NCI-H345 treated with DMSO at 0.1 percent for 48 hours (cell line): ENCODE measurements around the gene PPIAL4G.
"Not testable (repeated sequence)": the region's sequence is repeated elsewhere in the genome, so short reads cannot be mapped to it uniquely, and the experiment has no call there.

ENCODE experiments used
- DNase-seq: peaks from one replicate; lab custom pipeline; 2025; ENCODE audit not compliant: unreplicated experiment; lab: John Stamatoyannopoulos, UW

PPIAL4G gene

DNA sequence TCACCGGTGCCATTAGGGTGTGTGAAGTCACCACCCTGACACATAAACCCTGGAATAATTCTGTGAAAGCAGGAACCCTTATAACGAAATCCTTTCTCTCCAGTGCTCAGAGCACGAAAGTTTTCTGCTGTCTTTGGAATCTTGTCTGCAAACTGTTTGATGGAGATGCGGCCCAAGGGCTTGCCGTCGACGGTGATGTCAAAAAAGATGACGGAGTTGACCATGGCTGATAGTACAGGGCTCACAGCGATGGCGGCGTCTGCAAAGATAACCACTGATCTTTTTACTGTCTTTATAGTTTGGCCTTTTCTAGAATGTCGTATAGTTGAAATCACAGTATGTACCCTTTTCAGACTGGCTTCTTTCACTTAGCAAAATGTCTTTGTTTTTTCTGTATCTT is at the start of gene PPIAL4G:
PPIAL4G (minus strand) TSS at position 274 of the 400 bp plus-strand sequence; CDS start at position 224, 50 bp downstream.
- not testable (repeated sequence) for DNase-seq

DNA sequence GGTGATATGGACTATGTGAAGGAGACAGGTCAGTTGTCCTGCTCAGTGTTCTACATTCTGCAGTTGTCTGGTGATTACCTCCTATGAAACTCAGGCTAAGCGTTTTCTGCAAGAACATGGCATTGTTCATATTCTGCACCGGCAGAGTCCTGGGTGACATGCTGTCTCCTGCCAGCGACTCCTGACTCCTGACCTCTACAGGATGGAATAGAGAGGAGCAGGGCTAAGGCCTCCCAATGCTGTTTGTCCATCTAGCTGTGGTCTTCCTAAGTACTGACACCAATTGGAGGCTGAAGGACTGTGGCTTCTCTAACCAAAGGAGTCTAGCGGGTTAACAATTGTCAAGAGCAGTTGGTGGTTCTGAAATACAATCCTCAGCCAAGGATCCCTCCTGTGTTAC is 49.1 kb upstream of the PPIAL4G start:
- not testable (repeated sequence) for DNase-seq

DNA sequence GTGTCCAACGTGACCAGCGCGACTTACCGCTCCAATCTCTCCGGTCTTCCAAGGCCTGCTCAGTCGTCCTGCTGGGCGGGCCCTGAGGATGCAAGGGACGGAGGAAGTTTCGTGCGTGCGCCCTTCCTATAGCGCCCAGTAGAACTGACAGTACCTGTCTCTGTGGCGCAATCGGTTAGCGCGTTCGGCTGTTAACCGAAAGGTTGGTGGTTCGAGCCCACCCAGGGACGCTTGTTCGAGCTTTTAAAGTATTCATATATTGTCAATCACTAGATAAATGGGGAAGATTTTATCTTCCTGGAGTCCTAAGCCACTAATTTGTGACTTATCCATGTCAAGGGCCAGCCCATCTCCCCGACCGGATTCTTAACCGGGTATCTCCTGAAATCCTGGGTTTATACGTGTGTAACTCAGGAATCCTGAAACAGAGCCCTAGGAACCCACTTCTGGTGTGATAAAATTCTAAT is 46.0 kb upstream of the PPIAL4G start:
- DNase-seq: peak; percentile 65

DNA sequence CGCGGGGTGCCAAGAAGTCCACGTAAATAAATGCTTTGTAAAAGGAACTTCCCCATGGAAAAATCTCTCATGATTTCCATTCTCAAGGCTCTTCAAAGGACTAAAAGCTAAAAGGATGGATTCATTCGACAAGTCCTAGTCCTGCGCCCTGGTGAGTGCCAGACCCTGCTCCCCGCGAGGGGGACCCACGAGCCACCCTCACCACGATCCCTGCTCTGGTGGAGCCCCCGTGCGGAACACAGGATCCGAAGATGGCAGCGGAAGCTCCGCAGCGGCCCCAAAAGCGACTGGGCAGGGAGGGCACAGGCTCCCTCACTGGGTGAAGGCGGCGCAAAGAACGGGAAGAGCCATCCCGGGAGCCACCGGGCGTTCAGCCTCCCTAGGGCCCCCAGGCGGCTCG is 45.5 kb upstream of the PPIAL4G start:
- DNase-seq: not testable (repeated sequence)

DNA sequence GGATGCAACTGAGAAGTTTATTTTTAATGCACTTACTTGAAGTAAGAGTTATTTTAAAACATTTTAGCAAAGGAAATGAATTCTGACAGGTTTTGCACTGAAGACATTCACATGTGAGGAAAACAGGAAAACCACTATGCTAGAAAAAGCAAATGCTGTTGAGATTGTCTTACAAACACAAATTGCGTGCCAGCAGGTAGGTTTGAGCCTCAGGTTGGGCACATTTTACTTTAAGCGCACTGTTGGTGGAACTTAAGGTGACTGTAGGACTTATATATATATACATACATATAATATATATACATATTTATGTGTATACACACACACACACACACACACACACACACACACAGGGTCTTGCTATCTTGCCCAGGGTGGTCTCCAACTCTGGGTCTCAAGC is 43.5 kb upstream of the PPIAL4G start:
- DNase-seq: not testable (repeated sequence)

DNA sequence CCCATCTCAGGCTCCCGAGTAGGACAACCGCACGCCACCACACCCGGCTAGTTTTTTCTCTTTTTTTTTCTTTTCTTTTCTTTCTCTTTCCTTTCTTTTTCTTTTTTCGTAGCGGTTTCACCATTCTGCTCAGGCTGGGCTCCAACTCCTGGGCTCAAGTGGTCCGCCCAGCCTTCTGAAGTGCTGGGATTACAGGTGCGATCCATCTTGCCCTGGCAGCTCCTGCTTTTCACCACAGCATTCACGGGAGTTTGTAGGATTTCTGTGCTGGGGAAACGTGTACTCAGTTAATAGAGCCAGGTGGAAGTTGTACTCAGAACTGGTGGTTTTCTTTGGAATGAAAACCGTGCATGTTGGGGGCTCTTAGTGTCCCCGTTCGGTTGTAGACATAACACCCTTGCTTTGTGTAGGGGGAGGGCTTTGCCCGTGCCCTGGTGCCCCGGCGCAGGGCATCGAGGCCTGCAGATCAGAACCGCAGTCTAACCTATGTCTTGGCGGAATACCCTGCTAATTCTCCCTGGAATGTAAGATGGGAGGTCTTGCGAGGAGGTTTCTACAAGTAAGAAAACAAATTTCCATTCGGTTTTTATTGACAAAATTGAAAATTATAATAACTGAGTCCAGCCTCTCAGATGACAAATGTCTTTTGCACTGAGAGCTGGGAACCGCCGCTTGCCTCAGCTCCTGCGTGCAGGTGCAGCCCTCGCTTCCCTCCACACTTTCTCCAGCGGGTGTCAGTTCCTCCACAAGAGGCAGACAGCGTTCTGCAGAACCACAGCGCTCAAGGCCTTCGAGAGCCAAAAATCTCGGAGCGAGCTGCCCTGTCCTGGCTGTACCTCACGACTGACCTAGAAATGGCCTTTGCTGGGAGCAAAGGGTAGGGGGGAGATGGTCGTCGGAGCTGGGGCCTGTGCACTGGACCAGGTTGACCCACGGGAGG is 40.4 kb upstream of the PPIAL4G start:
- DNase-seq: not testable (repeated sequence)

DNA sequence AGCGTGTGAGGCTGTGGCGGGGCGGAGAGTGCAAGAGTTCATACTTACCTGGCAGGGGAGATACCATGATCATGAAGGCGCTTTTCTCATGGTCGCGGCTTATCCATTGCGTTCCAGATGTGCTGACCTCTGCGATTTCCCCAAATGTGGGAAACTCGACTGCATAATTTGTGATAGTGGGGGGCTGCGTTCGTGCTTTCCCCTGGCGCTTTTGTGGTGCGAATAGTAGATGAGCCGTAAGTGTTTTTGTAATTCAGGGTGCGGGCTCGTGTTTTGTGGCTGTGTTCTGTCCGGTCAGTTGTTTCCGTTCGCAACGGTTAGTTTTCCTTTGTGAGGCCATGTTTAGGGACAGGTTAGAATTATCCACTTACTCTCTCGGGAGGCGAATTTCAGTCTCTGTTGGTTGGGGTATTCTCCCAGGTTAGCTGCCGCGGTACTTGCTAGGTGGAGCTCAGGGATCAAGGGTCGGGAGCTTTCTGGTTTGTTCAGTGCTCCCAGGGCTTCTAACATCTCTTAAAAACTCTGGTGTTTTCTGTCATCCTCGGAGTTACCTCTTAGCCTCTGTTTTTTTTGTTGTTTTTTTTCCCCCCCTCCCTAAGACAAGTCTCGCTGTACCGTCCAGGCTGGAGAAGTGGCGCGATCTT is 39.6 kb upstream of the PPIAL4G start:
- peak; percentile 99 for DNase-seq

DNA sequence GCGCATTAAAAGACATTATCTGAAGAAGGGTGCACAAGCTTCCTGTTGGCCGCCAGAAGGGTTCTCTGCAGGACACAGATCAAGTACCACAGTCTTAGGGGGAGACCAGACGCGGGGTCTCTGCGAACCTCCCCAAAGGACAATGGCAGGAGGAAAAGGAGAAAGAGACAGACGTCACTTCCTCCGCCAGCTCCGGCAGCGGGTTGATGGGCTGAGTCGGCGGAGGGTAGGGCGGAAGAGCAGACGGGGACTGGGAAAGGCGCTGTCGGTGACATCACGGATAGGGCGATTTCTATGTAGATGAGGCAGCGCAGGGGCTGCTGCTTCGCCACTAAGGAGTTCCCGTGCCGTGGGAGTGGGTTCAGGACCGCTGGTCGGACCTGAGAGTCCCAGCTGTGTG is 39.0 kb upstream of the PPIAL4G start:
- DNase-seq: peak; percentile 90

DNA sequence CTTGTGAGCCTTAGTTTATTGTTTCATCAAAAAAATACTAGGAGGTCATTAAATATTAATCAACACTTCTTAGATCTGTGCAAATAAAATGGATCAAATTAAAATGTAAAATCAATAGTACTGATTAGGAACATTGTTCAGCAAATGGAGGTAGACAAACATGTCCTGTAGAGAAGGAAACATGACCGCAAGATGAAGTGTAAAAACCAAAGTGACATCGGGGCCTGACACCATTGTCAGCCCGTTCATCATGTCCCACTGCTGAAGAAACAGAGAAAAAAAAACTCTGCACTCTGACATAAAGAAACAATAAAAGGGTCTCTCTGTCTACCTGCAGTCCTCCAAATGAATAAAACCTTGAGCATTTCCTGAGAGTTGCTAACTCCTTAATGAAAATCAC is 31.2 kb upstream of the PPIAL4G start:
- DNase-seq: not testable (repeated sequence)

DNA sequence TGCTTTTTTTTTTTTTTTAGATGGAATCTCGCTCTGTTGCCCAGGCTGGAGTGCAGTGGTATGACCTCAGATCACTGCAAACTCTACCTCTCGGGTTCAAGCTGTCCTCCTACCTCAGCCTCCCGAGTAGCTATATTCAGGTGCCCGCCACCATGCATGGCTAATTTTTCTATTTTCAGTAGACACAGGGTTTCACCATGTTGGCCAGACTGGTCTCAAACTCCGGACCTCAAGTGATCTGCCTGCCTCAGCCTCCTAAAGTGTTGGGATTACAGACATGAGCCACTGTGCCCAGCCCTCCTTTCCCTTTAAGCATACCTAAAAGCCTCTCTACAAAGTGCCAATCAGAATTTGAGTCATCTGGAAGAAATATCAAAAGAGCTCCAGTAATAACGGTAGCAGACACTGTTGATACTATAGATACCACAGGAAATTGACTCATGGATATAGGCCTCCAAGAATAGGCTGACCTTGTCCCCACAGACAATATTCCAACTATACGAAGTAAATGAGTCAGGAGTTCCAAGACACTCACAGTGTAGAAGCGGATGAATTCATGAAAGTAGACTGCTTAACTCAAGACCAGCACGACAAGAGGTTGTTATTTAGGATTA is 29.6 kb upstream of the PPIAL4G start:
- DNase-seq: not testable (repeated sequence)

DNA sequence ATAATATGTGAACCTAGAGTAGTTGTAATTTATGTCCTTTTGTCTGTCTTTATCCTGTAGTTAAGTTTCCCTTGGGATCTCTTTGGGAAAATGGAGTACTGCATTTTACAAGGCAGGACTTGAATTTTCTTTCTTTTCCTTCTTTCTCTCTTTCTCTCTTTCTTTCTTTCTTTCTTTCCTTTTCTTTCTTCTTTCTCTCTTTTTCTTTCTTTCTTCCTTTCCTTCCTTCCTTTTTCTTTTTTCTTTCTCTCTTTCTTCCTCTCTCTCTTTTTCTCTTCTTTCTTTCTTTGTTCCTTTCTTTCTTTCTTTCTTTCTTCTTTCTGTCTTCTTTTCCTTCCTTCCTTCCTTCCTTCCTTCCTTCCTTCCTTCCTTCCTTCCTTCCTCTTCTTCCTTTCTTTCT is 10.8 kb upstream of the PPIAL4G start:
- DNase-seq: not testable (repeated sequence)

DNA sequence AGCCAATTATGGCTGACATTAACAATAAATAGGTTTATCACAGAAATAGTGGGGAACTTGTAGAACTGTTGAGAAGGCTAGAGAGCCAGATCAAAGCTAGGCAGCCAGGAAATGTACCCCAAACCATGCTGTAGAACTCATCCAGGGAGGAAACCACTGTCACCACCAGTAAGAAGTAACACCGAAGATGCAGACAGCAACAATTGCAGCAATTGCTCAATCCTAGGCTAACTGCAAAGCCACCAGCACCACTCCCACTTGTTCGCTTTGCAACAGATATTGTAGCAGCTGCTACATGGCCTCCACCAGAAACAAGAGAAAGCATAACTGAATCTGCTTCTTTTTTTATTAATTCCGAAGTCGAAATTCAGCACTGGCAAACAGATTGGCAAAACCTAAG is 2.0 kb downstream of the PPIAL4G start:
- not testable (repeated sequence) for DNase-seq

DNA sequence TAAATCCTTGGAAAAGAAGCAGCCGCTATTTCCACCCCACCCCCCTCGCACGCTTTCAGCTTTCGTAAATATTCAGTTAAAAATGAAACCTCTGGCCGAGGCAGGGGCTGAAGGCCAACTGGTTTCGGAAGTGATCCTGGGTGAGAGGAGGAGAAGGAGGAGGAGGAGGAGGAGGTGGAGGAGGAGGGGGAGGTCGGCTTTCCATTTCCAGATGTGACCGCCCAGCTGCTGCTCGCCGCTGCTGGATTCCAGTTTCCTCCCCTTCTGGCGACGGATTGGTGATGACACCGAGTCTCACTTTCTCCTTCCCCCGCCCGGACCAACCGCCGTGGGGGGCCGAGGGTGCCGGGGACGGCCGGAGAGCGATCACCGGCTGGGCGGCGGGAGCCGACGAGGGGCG is 23.4 kb downstream of the PPIAL4G start:
- not testable (repeated sequence) for DNase-seq

DNA sequence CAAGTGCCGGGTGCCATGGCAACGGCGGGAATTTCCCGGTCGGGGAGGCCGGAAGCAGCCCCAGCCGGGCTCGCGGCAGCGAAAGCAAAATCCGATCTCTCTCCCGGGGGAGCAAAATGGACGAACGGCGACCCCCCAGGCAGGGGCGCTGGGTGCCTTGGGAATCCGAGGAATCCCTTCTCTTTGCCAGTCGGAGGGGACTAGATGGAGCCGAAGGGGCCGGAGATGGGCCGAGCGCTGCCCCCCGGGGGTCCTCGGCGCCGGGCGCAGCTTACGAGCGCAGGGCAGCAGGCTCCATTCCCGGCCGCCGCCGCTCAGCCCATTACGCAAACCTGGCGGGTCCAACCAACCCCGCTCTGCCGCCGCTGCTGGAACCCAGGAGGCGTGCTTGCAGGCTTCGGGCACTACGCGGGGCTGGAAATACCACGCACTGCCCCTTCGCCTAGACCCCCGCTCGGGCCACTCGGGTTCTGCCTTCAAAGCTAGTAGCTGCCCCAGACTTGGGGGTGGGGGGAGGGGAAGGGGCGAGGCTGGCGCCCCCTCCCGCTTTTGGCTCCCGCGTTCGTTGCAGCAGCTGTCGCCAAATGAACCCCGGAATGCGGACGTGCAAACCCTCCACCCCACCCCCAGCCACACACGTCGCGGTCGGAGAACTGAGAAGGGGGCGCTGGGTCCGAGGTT is 24.1 kb downstream of the PPIAL4G start:
- DNase-seq: peak; percentile 12

DNA sequence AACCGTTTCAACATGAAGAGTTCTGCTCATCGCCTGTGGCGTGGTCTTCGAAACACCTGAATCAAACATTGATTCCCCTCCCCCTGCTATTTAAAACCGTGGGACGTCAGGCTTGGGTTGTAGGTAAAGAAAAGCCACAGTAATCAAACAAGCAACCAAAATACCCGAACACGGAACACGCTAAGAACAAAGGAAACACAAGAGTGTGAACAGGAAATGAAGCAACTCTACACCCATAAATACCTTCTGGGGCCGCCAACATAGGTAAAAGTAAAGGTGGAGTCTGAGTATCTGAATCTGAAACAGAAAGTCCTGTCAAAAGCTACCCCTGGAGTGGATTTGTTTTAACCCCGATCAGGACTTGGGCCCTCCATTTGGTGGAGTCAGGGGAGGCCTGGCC is 24.7 kb downstream of the PPIAL4G start:
- not testable (repeated sequence) for DNase-seq

DNA sequence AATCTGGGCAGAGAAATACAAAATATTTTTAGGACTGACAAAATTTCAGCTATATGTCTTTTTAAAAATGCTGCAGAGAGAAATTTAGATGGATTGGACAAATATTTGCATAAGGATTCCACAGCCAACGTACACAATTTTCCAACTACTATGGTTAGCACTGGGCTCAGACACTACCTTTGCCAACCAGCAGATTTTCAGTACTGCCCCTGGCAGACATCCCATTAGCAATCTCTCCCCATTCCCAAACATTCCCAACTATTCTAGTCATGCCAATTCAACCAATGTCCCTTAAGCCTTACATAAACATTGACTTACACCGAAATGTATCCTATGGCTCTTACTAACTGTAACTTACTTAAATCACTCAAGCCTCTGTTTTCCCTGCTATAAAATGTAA is 30.3 kb downstream of the PPIAL4G start:
- DNase-seq: not testable (repeated sequence)

DNA sequence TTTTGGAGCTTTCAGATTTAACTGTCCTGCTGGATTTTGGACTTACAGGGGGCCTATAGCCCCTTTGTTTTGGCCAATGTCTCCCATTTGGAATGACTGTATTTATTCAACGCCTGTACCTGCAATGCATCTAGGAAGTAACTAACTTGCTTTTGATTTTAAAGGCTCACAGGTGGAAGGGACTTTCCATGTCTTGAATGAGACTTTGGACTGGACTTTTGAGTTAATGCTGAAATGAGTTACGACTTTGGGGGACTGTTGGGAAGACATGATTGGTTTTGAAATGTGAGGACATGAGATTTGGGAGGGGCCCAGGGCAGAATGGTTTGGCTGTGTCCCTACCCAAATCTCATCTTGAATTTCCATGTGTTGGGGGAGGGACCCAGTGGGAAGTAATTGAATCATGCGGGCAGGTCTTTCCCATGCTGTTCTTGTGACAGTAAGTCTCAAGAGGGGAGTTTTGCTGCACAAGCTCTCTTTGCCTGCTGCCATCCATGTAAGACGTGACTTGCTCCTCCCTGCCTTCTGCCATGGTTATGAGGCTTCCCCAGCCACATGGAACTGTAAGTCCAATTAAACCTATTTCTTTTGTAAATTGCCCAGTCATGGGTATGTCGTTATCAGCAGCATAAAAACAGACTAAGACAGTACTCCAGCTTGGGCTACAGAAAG is 43.3 kb downstream of the PPIAL4G start:
- not testable (repeated sequence) for DNase-seq

DNA sequence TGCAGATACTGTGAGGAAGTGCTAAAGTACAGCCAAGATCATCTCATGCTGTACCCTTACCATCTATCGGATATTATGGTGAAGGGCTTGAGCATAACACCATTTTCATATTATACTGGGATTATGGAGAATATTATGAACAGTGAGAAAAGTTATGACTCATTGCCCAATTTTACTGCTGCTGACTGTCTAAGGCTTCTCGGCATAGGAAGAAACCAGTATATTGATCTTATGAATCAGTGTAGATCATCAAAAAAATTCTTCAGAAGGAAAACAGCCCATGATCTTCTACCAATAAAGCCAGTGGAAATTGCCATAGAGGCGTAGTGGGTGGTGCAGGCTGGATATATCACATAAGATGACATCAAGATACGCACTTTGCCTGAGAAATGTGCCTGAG is 47.7 kb downstream of the PPIAL4G start:
- no peak for DNase-seq

DNA sequence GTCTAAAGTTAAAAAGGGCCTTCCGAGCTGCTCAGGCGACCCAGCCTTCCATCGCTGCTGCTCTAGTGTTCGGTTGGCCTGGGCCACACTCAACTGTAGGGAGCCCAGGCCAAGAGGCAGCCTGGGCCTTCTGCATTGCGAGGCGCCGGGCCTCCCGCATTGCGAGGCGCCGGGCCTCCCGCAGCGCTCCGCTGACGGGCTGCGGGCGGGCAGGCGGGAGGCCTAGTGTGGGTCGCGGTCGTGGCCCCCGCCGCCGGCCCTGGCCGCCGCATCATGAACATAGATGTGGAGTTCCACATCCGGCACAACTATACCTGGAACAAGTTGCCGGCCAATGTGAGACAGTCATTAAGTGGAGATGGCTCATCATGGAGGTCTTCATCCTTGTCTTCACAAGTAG is 48.3 kb downstream of the PPIAL4G start:
- DNase-seq: no peak

DNA sequence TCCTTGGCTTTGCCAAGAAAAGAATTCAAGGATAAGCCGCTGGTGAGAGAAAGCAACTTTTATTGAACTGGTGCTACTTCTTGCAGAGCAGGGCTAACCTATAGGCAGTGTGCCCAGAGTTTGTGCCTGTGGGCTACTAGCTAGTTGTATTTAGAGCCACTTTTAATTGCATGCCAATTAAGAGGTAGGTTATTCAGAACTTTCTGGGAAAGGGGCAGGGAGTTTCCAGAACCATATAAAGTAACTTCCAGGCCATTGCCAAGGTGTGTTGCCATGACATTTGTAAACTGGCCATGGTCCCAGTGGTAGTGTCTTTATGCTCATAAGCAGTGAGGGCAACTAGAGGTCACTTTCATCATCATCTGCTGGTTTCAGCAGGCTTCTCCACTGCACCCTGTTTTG is 50.2 kb downstream of the PPIAL4G start:
- not testable (repeated sequence) for DNase-seq
